ENCODE results near the gene ADAMTSL1. TPM values are rescaled to one million over a fixed set of nuclear protein-coding genes. Genes with fewer than 3 reads are reported as not detected.

Gene ADAMTSL1, protein sequence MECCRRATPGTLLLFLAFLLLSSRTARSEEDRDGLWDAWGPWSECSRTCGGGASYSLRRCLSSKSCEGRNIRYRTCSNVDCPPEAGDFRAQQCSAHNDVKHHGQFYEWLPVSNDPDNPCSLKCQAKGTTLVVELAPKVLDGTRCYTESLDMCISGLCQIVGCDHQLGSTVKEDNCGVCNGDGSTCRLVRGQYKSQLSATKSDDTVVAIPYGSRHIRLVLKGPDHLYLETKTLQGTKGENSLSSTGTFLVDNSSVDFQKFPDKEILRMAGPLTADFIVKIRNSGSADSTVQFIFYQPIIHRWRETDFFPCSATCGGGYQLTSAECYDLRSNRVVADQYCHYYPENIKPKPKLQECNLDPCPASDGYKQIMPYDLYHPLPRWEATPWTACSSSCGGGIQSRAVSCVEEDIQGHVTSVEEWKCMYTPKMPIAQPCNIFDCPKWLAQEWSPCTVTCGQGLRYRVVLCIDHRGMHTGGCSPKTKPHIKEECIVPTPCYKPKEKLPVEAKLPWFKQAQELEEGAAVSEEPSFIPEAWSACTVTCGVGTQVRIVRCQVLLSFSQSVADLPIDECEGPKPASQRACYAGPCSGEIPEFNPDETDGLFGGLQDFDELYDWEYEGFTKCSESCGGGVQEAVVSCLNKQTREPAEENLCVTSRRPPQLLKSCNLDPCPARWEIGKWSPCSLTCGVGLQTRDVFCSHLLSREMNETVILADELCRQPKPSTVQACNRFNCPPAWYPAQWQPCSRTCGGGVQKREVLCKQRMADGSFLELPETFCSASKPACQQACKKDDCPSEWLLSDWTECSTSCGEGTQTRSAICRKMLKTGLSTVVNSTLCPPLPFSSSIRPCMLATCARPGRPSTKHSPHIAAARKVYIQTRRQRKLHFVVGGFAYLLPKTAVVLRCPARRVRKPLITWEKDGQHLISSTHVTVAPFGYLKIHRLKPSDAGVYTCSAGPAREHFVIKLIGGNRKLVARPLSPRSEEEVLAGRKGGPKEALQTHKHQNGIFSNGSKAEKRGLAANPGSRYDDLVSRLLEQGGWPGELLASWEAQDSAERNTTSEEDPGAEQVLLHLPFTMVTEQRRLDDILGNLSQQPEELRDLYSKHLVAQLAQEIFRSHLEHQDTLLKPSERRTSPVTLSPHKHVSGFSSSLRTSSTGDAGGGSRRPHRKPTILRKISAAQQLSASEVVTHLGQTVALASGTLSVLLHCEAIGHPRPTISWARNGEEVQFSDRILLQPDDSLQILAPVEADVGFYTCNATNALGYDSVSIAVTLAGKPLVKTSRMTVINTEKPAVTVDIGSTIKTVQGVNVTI (N-terminal part only)
- 10 to 100 TPM in 10 of 12 donors, 1 to 10 TPM in 1, not detected in 1; 8.4 to 25.2 (median 16.0) TPM for polyA plus RNA-seq (ENCODE audit: insufficient read length in 12 of 12)
- long read RNA-seq, donor 1, full-length matches to known transcripts: 3 of 3 reads
- long read RNA-seq, donor 1, partial matches to known transcripts: 0 of 3 reads
- long read RNA-seq, donor 1, other reads (novel, unspliced or antisense): 0 of 3 reads
- long read RNA-seq, donor 2: 0 reads
- long read RNA-seq, donor 3, partial matches to known transcripts: 0 of 1 reads
- long read RNA-seq, donor 3, other reads (novel, unspliced or antisense): 0 of 1 reads
- long read RNA-seq, donor 4, full-length matches to known transcripts: 1 of 1 reads
- long read RNA-seq, donor 4, partial matches to known transcripts: 0 of 1 reads
- long read RNA-seq, donor 4, other reads (novel, unspliced or antisense): 0 of 1 reads
- long read RNA-seq, donor 5: 0 reads
- long read RNA-seq, donor 6: 0 reads
- long read RNA-seq, donor 7, full-length matches to known transcripts: 2 of 2 reads
- long read RNA-seq, donor 7, partial matches to known transcripts: 0 of 2 reads
- long read RNA-seq, donor 7, other reads (novel, unspliced or antisense): 0 of 2 reads
- long read RNA-seq, donor 8: 0 reads
- long read RNA-seq, donor 9, partial matches to known transcripts: 0 of 1 reads
- long read RNA-seq, donor 9, other reads (novel, unspliced or antisense): 0 of 1 reads
- long read RNA-seq, donor 10, full-length matches to known transcripts: 1 of 1 reads
- long read RNA-seq, donor 10, partial matches to known transcripts: 0 of 1 reads
- long read RNA-seq, donor 10, other reads (novel, unspliced or antisense): 0 of 1 reads
- long read RNA-seq, donor 11, full-length matches to known transcripts: 2 of 2 reads
- long read RNA-seq, donor 11, partial matches to known transcripts: 0 of 2 reads
- long read RNA-seq, donor 11, other reads (novel, unspliced or antisense): 0 of 2 reads

DNA sequence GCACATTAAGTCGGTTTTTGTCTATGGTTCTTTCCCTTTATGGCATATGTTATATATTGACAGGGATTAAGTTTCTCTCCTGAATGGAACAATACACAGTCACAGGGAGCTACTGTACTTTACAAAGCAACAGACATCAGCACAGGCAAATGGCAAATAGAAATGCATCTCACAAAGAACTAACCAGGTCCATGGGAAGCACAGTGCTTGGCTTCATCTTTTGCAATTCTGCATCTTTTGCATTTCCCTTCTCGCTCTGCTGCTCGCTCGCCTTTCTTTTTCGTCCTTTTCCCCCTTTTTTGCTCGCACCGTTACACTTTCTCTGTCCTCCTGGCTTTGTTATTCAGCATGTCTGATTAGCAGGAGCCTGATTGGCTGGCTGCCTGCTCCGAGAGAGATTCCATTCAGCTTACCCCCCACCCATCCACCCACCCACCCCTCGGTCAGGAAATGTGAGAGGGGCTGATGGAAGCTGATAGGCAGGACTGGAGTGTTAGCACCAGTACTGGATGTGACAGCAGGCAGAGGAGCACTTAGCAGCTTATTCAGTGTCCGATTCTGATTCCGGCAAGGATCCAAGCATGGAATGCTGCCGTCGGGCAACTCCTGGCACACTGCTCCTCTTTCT, at the start of gene ADAMTSL1:
Gene ADAMTSL1, plus strand, starts transcription at position 502 of the 628 bp plus-strand sequence. Its CDS starts 80 bp downstream, at position 582.
- DNase-seq: peak; percentile 69

DNA sequence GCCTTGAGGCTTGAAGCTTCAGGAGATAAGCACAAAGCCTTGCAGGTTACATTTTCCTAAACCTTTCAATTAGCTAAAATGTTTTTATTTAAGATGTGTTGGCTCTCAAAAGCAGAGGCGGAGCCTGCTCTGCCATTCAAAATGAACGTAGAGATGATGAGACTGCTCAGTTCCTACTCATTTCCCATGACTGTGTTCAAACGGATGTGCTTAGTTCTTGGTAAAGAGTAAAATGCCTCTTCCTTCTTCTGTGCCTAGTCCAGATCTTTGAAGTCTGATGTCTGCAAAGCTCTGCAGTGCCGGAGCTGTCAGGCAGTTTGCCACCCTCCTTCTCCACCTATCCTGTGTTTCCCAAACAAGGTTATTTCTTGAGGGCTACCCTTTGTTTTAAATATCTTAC, 46.3 kb upstream of the ADAMTSL1 start:
- DNase-seq: no peak

DNA sequence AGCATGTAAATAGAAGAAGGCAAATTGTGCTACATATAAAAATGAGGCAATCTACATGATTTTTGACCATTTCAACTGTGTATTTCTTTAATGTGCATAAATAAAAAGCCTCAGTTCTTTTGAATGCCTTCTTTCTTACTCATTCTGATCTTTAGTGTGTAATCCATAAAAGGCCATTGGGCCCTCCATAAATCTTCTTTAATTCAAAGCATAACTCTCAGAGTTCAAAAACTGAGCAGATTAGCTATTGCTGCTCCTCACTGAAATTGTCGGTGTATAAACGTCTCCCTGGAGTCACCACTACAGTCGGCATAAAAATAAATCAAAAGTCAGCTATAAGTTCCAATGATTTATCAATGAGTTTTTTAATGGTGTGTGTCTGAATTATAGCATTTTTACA, 45.3 kb upstream of the ADAMTSL1 start:
- no peak for DNase-seq

DNA sequence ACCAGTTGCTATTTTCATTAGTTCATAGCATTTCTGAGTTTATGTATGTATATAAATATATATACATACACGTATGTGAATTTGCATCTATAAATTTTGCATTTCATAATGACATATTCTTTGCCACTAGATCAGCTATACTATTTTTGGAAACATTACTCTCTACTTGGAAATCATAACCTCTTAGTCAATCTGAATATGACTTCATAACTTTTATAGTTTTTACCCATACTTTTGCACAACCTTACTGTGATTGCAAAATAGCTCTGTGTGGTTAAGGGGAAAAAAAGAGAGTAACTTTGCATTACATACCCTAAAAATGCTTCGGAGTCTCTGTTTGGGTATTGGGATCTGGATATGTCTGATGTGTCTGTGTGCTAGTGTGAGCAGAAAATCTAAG, 44.9 kb upstream of the ADAMTSL1 start:
- DNase-seq: no peak

DNA sequence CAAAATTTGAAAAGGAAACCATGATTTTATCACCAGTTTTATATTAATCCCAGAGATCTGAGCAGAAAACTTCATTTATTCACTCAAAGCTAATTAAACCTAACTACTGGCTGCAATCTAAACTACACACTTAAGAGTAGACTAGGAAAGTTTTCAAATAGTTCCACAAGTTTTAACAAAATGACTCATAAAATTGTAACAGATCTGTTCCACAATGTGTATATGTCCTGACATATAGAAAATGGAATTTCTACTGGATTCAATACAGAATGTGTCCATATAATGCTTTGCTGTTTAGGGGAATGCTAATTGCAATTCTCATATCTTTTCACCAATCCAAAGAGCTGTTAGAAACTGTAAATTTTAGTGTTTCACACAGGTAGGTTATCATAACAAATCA, 40.3 kb upstream of the ADAMTSL1 start:
- no peak for DNase-seq

DNA sequence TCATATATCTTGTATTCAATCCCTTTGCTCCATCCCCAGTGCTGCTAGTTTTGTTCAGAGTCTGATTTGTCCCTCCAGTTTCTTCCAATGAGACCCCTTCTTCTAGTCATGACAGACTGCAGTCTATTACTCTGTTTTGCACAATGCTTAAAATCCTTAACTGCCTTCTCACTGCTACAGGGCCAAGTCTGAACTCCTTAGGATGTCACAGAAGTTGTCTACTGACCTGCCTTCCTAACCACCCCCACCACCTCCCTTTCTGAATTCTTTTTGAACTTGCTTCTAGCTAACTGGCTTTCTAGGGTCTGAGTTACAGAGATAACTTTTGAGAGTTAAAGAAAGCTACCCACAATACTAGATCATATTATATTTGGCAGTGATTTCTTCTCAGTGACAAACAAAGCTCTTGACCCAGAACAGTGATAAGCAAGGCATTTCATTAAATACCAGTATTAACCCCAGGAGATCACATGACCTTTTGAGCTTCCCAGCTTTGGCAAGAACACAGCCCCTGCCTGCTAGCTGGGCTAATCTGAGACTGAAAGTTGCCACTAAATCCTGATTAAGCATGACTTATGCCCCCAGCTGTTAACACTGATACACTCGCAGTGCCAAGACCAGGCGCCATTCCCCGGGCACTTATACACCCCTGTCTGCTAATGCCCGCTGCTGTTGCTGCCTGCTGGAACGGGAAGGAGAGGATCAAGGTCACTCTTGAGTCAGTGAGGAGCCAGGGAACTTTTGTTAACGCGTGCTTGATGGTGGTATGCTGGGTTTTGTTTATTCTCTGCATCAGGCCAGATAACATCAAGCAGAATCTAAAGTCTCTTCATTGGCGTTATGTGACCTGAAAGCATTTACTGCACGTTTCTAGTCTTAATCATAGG, 36.4 kb upstream of the ADAMTSL1 start:
- peak; percentile 25 for DNase-seq

DNA sequence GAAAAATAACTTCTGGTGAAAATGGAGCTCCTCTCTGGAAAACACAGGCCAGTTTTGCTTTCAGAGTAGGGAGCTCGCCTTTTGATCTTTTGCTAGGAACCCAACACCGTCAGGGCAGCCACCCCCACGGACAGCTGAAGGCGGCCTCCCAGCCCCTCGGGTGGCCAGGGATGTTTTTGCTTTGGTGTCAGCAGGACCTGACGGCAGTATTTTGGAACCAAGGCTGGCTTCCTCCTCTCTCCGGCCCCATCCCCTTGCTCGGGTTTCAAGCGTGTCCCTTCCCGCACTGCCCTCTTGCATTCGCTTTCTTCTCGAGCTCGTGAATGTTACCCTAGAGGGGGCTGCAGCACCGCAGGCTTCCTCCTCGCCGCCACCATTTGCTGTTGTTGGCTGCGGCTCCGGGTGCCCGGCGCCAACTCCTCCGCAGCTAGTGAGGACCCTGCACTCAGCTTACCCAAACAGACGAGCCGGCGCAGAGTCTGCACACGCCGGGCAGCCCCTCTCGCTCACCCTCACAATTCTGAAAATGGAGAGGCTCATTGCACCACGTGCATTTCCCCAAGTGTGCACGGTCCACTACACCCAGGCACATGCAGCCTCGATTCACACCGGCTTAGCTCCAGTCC, 35.5 kb upstream of the ADAMTSL1 start:
- DNase-seq: peak; percentile 72

DNA sequence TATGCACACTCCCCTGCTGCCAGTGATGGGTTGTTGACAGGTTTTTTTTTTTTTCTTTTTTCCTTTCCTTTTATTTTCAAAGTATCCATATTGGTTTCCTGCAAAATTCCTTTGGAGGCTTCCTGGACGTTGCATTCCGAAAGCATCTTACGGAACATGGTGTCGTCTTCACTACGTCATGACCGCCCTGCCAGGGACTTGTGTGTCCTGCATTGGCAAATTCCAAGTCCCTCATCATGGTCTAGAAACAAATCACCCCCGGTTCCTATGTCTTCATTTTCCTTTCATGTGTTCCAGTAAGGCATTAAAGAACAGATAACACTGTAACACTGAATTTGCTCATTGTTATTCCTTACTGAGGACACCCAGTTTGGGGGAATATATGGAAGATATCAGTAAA, 35.0 kb upstream of the ADAMTSL1 start:
- no peak for DNase-seq

DNA sequence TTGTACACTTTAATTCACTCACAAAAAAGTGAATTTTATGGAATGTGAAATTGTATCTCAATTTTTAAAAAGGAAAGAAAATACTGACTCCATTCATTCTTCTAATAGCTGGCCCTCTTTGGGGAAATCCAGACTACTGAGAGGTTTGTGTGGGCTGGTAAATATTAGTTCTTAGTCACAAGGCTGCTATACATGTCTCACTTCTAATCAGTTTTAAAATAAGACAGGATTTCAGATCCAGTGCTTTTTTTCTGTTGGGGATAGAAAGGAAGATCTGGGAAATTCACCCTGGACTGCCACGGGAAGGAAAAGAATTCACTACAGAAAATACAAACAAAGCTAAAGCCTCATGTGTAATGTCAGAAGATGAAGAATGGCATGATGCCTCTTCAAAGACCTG, 32.7 kb upstream of the ADAMTSL1 start:
- no peak for DNase-seq

DNA sequence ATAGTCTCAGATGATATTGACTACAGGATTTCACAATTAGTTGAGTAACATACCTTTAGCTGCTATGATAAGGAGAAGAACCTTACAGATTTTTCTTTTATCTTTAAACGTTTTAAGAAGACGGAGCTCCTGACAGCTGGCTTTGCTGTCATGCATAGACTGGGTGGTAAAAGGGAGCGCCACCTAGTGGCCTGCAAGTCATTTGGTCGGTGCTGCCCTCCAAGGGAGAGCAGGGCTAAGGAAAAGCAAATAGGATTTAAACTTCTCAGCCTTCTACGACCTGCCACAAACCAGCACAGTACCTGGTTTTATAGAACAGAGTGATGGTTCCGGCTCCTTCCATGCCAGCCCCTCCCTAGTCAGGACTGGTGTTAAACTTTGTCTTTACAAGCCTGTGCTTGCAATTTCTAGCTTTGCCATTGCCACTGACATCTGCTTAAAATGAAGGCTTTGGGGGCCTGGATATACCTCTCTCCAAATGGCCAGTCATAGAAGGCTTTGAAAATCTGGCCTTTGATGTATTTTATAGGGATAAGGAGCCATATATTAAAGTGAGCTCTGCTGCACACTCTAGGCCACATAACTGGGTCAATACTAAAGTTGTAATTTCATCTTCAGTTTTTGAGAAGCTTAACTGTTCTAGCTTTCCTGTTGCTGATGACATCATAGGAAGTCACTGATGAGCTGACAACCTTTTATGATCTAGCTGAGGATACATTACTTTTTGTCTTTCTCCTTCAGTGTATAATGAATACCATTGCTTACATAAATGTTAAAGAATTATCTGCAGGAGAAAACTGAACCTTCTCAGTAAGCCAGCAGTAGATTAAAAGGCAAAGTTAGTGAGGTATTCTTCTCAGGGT, 31.1 kb upstream of the ADAMTSL1 start:
- peak; percentile 66 for DNase-seq

DNA sequence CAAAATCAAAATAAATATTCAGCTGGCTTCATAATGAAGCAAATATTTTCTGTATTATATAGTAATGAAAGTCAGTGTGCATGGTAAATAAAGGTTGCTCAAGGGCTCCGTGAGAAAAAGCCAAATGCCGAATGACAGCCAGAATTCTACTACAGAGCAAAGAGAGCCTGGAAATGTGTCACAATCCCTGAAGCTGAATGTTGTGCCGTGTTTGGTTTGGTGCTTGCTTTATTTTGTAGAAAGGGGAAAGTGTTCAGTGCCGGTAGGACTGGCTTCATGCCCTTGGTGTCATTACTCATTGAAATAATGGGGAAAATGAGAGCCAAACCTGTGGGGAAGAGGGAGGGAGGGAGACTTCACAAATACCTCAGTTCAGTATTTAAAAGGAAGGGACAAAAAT, 26.8 kb upstream of the ADAMTSL1 start:
- DNase-seq: no peak

DNA sequence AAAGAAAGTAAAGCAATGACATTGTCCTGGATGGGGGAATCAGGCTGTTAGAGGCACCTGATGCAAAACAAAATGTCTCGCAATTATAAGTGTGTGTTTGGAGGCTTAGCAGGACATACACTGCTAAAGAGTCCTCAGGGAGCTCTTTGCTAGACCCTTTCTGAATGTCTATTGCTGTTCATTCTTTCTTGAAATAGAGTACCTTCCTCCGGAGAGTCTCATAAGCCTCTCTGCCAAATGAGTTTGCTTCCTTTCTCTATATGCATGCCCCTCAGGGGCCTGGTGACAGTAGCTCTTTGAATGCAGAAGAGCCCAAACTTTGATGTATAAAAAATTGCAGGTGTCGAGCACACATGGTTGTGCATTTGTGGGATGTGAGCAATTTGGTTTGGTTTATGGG, 26.4 kb upstream of the ADAMTSL1 start:
- DNase-seq: no peak

DNA sequence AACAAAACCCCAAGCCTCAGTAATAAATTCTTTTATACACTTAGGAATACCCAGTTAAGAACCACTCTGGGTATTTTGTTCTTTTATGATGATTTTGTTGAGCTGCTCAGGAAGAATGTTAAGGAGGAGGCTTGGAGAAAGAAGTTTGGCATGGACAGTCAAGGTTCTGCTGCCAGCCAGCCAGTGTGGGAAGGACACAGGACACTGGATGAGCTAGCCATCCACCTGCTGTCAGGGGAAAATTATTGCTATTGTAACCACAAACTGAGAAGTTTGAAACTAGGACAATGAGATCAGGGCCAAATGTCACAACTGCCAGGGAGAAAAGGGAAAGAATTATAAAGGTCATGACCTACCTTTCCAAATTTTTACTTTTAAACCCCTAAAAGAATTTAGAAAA, 25.9 kb upstream of the ADAMTSL1 start:
- no peak for DNase-seq

DNA sequence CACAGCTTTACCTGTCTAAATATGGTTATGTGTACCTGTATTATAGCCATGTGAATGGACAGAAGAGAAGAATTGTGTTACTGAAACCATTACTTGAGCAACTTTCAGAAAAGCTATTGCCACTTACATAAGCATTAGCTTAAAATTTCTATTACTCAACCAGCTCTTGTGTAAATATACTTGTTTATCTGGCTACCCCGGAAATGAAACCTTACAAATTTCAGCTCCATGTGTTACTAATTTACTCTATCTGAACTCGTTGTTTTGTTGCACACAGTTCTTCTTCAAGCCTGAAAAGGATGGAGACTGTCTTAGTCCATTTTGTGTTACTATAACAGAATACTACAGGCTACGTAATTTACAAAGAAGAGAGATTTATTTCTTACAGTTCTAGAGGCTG, 22.5 kb upstream of the ADAMTSL1 start:
- DNase-seq: no peak

DNA sequence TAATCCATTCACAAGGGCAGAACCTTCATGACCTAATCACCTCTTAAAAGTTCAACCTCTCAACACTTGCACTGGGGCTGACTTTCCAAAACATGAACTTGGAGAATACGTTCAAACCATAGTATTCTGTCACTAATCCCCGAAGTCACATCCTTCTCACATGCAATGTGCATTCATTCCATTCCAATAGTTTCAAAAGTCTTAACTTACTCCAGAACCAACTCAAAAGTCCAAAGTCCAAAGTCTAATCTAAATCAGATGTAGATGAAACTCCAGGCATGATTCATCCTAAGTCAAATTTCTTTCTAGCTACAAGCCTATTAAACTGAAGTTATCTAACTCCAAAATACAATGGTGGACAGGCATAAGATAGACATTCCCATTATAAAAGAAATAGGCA, 21.7 kb upstream of the ADAMTSL1 start:
- DNase-seq: no peak

DNA sequence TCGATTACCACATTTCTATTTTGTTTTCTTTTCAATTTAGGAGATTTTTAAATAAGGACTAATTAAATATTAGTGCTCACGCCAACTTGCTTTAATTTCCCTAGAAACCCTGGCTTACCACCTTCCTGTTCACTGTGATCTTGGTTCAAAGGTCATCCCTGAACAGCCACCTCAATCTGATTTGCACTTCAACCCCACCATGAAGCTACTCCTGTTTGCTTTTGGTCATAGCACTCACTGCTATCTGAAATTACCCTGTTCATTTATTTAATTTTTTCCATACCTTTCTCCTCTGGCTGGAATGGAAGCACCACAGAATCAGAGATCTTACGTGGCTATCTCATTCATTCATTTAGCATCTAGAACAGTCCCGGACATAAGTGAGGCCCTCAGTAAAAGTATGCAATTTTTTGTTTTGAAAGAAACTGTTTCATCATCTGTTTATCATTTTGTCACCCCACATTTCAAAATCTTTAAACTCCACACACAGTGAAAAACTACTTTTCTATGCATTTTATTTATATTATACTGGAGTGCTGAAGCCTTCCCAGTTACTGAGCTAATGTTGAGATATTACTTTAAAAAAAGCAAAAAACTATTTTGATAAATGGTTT, 17.2 kb upstream of the ADAMTSL1 start:
- no peak for DNase-seq

Measured in muscle of arm (tissue), 14 donors.